Measurements from ENCODE around the gene SPARC.

The SPARC gene

DNA sequence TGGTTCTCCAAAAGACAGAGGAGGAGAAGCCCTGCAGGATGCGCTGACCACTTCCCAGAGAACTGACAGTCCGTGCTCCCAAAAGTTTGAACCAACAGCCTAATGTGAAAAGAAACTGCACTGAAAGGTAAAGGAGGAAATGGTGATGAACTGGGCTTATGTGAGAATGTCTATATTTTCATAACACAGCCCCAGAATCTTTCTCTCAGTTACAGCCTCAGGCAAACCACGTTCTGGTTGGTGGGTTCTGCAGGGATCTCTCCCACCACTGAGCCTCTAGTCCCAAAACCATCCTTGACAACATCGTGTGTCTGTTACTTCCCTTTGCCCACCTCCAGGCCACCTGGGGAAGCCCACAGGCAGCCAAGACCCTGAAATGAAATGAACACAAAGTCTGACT, 23.9 kb downstream of the SPARC start:
- H3K27me3 ChIP-seq (ENCODE audit: insufficient read depth, poor library complexity, severe bottlenecking) = no peaks in the 10 kb centered on the region
- no peak overlapping the region for H3K27ac ChIP-seq (replicated peaks)
- no peak for DNase-seq (ENCODE audit: low read depth in 1 of 2, low spot score in 1 of 2)
- H3K4me3 ChIP-seq (replicated peaks; ENCODE audit: insufficient read depth, low read length) = no peak overlapping the region
- no peak for TF ChIP-seq SPI1 (IDR thresholded peaks at IDR 0.05; ENCODE audit: borderline replicate concordance, low read depth)
- no peak for TF ChIP-seq GABPA (IDR thresholded peaks at IDR 0.05; ENCODE audit: low read depth)
- TF ChIP-seq, protein P1, sequence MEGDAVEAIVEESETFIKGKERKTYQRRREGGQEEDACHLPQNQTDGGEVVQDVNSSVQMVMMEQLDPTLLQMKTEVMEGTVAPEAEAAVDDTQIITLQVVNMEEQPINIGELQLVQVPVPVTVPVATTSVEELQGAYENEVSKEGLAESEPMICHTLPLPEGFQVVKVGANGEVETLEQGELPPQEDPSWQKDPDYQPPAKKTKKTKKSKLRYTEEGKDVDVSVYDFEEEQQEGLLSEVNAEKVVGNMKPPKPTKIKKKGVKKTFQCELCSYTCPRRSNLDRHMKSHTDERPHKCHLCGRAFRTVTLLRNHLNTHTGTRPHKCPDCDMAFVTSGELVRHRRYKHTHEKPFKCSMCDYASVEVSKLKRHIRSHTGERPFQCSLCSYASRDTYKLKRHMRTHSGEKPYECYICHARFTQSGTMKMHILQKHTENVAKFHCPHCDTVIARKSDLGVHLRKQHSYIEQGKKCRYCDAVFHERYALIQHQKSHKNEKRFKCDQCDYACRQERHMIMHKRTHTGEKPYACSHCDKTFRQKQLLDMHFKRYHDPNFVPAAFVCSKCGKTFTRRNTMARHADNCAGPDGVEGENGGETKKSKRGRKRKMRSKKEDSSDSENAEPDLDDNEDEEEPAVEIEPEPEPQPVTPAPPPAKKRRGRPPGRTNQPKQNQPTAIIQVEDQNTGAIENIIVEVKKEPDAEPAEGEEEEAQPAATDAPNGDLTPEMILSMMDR (IDR thresholded peaks at IDR 0.05; ENCODE audit: insufficient read depth, low read length) = no peak
- TF ChIP-seq, protein P2, sequence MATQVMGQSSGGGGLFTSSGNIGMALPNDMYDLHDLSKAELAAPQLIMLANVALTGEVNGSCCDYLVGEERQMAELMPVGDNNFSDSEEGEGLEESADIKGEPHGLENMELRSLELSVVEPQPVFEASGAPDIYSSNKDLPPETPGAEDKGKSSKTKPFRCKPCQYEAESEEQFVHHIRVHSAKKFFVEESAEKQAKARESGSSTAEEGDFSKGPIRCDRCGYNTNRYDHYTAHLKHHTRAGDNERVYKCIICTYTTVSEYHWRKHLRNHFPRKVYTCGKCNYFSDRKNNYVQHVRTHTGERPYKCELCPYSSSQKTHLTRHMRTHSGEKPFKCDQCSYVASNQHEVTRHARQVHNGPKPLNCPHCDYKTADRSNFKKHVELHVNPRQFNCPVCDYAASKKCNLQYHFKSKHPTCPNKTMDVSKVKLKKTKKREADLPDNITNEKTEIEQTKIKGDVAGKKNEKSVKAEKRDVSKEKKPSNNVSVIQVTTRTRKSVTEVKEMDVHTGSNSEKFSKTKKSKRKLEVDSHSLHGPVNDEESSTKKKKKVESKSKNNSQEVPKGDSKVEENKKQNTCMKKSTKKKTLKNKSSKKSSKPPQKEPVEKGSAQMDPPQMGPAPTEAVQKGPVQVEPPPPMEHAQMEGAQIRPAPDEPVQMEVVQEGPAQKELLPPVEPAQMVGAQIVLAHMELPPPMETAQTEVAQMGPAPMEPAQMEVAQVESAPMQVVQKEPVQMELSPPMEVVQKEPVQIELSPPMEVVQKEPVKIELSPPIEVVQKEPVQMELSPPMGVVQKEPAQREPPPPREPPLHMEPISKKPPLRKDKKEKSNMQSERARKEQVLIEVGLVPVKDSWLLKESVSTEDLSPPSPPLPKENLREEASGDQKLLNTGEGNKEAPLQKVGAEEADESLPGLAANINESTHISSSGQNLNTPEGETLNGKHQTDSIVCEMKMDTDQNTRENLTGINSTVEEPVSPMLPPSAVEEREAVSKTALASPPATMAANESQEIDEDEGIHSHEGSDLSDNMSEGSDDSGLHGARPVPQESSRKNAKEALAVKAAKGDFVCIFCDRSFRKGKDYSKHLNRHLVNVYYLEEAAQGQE (IDR thresholded peaks at IDR 0.05; ENCODE audit: insufficient replicate concordance, low read depth) = no peak
- no peak for TF ChIP-seq POLR2AphosphoS5 (IDR thresholded peaks at IDR 0.05; ENCODE audit: low read depth)

DNA sequence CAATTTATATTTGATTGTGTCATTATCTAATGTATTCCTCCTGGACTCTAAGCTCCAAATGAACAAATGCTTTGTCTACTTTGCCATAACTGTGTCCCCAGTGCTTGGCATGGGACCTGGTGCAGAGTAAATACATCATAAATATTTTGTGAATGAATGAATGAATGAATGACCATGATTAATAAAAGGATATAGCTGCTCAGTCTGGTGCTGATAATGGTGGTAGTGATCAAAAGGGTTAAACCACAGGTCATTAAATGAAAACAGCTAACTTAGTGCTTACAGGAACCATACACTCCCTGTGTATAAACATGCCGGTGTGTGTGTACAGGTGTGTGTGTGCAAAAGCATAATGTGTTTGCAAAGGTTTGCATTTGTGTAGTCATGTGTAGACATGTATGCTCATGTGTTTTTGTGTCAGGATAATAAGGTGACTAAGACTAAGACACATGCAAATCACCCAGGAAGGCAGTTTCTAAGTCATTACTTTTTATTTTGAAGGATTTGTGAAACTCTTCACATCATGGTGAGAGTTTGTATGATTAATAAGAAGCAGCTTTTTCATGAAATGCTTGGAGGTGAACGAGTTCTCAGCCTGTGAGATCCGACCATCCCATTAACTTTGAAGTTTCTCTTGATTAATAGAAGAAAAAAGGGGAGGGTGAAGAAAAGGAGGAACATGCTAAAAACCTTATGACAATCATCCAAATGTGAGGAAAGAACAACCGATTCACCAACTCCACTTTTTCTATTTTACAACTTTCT, 24.6 kb downstream of the SPARC start:
- DNase-seq (ENCODE audit: low read depth in 1 of 2, low spot score in 1 of 2) = no peak
- Histone ChIP-seq H3K27ac (replicated peaks) (no peak overlapping the region), H3K27me3 (ENCODE audit: insufficient read depth, poor library complexity, severe bottlenecking) (no peaks in the 10 kb centered on the region), H3K4me3 (replicated peaks; ENCODE audit: insufficient read depth, low read length) (no peak overlapping the region)
- TF ChIP-seq, protein P2 (IDR thresholded peaks at IDR 0.05; ENCODE audit: insufficient replicate concordance, low read depth) = no peak
- TF ChIP-seq SPI1 (IDR thresholded peaks at IDR 0.05; ENCODE audit: borderline replicate concordance, low read depth) (no peak), POLR2AphosphoS5 (IDR thresholded peaks at IDR 0.05; ENCODE audit: low read depth) (no peak), GABPA (IDR thresholded peaks at IDR 0.05; ENCODE audit: low read depth) (no peak)
- TF ChIP-seq, protein P1 (IDR thresholded peaks at IDR 0.05; ENCODE audit: insufficient read depth, low read length) = no peak

DNA sequence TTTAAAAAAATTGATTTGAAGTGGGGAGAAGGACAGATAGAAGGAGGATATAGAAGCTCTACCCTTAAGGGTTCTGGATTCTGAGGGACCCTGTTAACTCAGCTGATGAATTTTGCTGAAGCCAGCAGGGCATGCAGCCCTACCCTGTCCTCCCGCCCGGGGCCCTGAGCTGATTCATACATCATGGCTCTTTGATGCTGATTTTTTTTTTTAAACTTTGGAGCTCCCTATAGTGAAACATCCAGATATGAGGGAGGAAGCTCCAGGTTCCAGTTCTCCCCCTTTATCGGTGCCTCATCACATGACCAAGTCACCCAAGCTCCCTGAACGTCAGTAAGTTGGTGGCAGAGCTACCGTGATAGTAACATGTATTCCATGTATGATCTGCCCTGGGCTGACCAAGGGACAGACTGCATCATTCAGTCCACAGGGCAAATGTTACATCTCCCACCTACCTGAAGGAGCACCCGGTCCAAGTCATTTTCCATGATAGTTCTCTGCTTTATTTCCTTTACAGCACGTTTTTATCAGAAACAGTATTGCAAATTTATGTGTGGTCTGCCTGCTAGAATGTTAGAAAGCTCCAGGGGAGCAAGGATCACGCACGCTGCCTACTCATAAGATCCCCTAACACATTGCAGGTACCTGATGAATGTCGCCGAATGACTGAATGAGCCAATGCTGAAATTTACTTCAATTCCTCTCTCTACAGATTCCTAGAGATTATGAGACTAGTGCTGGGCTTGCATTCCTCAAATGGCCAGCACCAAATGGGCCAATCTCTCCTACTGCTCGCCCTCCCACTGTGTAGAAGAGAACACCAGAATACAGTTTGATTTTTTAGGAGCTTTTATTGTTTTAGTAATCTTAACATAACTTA, 25.9 kb downstream of the SPARC start:
- Histone ChIP-seq H3K27ac (replicated peaks) (no peak overlapping the region), H3K27me3 (ENCODE audit: insufficient read depth, poor library complexity, severe bottlenecking) (no peaks in the 10 kb centered on the region), H3K4me3 (replicated peaks; ENCODE audit: insufficient read depth, low read length) (no peak overlapping the region)
- no peak for TF ChIP-seq SPI1 (IDR thresholded peaks at IDR 0.05; ENCODE audit: borderline replicate concordance, low read depth)
- TF ChIP-seq GABPA (IDR thresholded peaks at IDR 0.05; ENCODE audit: low read depth) = no peak
- no peak for DNase-seq (ENCODE audit: low read depth in 1 of 2, low spot score in 1 of 2)

Measured in HL-60 (cell line).